Superior temporal gyrus (tissue), 1 donor: ENCODE measurements around the gene CHD5.

Experiments
- DNase-seq: peaks from one replicate; pipeline ENCODE4 v3.0.0-alpha.2; 2016; ENCODE audit errors: extremely low spot score

The CHD5 gene

GRCh38 chr1:6174621-6175410 lies 5.3 kb downstream of the CHD5 start:
- DNase-seq = no peak

DNA sequence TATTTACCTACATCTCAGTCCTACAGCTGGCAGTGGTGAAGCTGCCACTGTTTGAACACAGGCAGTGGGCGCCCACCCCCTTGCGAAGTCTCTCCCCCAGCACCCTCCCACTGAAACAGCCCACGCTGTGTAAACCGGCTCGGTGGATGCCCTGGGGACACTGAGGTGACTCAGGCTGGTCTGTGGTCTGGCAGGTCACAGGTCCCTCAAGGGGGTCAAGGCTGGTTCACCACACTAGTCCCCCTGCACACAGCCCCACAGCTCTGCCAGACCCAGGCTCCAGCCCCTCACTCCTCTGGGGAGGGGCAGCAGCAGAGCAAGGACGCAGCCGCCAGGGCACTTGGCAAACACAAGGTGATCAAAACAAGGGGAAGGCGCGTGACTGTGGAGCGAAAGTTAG lies 7.6 kb downstream of the CHD5 start:
- DNase-seq = no peak

DNA sequence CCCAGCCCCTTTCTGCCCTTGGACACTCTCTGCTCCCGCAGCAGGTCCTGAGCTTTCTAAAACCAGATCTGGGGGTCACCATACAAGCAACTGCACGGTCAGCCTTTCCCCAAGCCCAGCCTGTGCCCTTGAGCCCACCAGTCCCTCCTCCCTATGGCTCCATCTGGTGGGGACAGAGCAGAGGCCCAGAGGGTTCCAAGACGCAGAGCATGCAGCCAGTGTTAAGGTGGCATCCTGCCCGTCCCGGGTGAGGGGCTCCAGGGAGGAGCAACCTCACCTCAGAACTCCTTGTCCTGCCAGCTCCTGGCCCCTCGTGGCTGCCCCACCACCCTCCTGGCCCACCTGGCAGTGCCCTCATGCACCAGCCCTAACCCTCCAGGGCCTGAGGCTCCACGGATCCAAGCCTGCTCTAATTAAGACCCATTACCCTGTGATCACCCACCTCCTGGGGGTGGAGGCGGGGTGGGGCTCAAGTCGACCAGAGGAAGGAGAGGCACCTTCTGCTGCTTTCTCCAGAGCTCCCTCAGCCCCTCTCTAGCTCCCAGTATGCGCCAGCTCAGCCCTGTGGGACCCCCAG lies 8.5 kb downstream of the CHD5 start:
- DNase-seq = no peak

DNA sequence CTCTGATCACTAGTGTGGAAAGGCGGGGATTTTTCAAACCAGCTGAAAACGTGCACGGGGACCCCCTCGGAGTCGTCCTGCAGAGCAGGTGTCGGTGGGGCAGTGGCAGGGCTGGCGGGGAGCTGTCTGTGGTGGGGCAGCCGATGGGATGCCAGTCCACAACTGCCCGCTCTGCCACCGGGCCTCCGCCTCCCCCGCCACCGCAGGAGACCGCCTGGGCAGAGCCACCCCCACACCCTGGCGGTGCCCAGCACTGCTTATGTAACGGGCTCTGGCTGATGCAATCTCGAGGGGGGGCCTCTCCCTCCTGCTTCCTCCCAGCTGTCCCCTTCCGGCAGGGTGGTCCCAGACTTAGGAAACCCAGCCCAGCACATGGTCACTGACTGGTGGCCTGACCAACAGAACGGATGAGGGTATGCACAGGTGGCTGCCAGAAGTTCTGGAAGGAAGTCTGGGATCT lies 9.3 kb downstream of the CHD5 start:
- DNase-seq = no peak

- no peak for DNase-seq
Observed at GRCh38 chr1:6170116-6170741, 9.9 kb downstream of the CHD5 start.

DNA sequence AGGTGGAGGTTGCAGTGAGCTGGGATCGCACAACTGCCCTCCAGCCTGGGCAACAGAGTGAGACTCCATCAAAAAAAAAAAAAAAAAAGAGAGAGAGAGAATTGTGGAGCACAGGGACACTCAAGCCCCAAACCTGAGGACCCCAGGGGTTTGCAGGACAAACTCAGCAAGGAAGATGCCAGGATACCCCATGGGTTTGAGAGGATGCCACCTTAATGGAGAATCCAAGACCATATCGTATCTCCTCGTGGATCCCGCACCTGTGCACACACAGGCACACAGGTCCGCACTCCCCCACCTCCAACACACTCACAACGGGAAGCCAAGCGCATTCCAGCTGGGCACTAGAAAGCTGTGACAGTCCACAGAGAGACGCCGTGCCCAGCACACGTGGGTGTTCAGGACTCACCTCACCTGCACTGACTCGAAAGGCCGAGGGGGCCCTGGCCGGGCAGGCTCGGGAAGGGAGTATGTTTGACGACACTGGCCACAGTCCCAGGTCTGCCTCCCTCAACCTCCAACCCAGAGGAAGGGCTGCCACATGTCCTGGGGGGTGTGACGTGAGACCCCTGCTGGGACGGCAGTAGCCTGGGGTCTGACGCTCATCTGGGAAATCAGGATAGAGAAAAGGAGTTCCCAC lies 11.1 kb downstream of the CHD5 start:
- DNase-seq = no peak

DNA sequence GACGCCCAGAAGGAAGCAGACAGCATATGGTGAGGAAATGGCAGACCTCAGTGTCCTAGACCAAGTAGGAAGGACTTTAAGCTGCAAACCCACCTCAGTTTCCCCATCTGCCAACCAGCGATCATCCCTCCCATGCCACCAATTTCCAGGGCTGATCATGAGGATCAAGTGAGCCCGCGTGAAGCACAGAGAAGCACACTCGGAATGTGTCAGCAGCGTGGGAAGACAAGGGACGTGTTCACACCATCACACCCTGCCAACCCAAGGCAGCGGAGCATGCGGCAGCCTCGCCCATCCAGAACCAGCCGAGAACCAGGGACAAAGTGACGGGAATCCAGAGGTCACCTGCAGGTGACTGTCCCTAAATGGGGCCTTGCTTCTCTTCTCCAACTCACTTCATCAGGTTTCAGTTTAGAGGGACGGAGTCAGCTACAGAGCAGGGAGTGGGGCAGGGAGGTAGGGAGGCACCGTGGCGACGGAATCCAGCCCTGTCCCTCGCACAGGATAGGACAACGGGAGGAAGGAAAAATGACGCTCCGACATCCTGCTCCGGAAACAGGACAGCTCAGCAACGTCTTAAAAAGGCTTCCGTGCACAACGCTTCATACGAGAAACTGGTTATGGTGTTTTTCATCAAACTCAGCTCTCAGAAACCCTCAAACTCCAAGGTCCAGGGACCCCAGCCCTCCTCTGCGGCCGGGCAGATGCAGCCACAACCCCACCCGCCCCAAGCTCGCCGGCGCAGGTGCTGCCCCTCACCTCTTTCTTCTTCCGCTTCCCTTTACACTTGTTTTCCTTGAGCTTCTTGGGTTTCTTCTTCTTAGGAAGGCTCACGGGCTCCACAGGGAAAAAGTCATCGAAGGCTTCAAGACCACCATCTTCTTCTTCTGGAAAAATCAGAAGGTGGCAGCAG lies 12.5 kb downstream of the CHD5 start:
- no peak for DNase-seq

DNA sequence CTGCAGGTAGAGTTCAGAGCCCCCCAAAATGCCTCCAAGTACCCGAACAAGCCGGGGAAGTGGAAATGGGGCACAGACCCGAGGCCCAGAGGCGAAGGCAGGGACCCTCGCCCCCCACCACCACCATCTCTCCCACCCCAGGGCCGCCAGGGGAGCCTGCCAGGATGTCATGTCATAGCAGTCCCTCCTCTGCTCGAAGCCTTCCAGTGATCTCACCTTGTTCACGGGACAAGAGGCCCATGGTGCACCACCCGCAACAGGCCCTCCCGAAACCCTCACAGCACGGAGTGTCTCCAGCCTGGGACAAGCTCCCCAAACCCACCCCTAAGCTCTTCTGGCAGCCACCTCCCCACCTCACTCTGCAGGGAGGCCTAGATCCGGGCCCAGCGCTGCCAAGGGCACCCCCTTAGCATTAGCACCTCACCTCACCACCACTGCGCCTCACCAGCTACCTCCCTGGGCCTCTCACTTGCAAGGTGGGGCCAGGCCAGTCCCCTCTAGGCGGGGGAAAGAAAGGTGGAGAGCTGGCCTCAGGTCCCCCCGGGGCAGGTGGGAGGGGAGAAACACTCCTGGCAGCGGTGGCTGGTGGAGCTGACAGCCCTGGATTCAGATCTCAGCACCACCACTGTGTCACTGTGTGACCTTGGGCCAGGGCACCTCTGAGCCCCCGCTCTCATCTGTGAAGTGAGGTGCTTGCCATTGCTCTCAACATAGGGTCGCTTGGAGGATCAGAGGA lies 13.3 kb downstream of the CHD5 start:
- DNase-seq = no peak

DNA sequence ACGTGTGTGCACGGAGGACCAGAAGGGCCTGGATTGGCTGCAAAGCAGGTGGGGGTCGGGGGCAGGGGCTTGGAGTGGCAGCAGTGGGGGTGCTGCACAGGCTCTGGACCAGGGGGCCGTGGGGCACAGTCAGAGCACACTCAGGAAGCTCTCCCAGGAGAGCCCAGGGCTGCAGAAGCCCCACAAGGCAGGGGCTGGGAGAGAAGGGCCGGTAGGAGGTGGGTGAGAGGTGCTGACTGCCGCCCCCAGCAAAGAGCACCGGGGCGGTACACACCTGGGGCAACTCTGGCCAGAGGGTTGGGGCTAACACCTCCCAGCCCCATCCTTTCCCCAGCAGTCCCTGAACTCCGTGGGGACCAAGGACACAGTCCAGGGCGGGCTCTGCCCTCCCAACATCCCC lies 13.9 kb downstream of the CHD5 start:
- DNase-seq = no peak

GRCh38 chr1:6165441-6165985 lies 14.6 kb downstream of the CHD5 start:
- DNase-seq = no peak

- DNase-seq = no peak
Observed at GRCh38 chr1:6165027-6165426, 15.1 kb downstream of the CHD5 start.

DNA sequence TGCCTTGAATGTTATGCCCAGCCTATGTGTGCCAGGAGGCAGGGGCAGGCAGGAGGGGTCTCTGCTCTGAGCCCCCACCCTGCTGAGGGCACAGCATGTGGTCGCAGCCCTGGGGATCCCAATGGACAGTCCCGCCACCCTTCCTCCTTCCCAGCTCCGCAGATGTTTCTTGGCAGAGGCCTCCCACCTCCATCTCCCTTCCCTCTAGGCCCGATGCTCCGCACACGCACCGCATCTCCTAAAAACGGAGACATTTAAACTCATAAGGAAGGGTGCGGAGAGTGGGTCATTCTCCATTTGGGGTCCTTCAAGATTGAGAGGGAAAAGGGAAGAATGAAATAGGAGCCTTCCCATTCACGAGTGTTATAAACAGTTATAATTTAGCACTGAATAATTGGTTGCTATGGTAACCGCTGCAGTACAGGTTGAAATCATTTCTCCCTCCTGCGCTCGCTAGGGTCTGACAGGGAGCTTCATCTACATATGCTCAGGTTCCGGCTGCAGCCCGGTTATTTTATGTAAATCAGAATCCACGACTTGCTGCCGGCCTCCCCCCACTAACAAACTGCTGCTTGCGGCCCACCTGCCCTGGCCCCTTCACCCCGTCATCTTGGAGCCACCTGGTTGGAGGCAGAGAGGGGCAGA lies 16.0 kb downstream of the CHD5 start:
- peak; percentile 69 for DNase-seq

DNA sequence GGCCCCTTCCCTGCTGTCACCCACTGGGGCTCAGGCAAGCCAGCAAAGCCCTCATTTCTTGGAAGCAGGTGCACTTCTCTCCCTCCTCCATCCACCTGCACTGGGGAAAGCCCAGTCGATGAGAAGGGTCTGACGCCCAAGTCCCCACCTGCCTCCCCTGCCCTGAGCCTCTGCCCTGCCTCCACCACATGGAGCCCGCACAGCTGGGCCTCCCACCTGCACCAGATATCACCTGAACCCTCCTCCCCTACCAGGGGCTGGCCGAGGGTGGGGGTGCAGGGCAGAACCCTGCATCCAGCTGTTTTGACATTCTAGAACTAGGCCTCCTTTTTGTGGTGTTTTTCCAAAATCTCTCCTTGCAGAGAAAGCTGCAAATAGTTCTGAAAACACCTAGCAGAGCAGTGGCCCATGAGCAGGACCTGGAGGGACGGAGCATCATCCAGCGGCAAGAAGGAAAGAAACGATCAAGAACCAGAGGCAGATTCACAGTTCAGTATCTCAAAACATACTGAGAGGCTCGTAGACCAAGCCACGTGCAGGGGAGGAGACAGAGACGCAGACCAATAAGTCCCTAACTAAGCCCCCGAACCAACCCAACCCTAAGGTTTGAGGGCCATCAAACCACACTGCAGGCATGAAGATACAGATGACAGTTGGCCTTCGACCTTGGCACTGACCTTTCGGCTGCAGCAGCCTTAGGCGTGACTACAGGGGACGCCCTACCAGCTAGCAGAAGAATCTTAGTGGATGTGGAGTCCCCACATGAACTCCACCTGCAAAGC lies 16.7 kb downstream of the CHD5 start:
- DNase-seq = no peak

- no peak for DNase-seq
Observed at GRCh38 chr1:6162773-6163172, 17.3 kb downstream of the CHD5 start.

DNA sequence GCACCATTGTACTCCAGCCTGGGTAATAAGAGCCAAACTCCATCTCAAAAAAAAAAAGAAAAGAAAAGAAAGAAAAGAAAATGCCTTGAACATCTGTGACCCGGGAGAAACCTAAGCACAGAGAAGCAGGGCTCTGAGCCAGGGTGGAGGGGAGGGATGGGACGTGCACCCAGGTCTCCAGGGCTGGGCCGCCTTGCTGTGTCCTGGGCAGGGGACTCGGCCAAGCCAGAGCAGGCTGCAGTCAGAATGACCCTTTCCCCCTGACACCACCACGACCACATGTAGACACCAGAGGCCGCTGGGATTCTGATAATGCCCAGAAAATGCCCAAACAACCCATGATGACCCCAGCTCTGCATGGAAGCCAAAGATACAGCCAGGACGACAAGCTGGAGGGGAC lies 17.8 kb downstream of the CHD5 start:
- no peak for DNase-seq

DNA sequence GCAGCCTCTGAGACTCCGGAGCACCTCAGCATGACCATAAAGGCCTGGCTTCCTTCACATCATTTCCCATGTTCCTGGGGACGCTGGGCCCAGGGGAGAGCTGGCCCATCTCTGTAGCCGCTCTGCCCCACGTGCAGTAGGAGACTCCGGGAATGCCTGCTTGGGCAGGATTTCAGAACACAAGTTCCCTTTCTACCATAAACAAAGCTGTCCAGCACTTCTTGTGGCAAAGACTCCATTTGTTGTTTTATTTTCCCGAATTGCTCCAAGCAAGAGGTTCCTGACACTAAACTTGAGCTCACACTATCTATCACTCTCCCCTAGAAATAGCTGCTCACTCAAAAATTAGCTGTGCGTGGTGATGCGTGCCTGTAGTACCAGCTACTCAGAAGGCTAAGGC lies 21.9 kb downstream of the CHD5 start:
- no peak for DNase-seq

GRCh38 chr1:6157528-6158174 lies 22.5 kb downstream of the CHD5 start:
- no peak for DNase-seq

GRCh38 chr1:6157132-6157527 lies 23.0 kb downstream of the CHD5 start:
- no peak for DNase-seq
